ENCODE measurements around the gene MACO1. TPM values are rescaled to one million over a fixed set of nuclear protein-coding genes. Genes with fewer than 3 reads are reported as not detected.

Gene MACO1
- total and polyA plus RNA-seq, 9 of the 15 experiments (the other 6 are each of a cell fraction or from before 2014, with no cell fraction given) = 4.6 to 28.4 (median 21.7) TPM

DNA sequence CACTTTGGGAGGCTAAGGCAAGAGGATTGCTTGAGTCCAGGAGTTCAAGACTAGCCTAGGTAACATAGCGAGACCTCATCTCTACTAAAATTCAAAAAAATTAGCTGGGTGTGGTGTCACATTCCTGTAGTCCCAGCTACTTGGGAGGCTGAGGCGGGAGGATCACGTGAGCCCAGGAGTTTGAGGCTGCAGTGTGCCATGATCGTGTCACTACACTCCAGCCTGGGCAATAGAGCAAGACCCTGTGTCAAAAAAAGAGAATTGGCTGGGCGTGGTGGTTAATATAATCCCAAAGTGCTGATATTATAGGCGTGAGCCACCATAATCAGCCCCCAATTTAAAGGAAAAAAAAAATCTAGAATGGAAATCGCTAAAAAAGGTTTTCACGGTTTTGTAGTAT, 7.0 kb downstream of the MACO1 start:
- Histone ChIP-seq H3K9me3 (replicated peaks; ENCODE audit: control insufficient read depth, insufficient read depth, low read depth, low read length) (no peaks in the 10 kb centered on the region), H3K27me3 (ENCODE audit: control insufficient read depth in 2 of 2, insufficient read depth in 2 of 2, low read length in 2 of 2) (no peaks in the 10 kb centered on the region), H3K9ac (ENCODE audit: insufficient read depth in 1 of 2, low read depth in 2 of 2, low read length in 2 of 2) (no peak overlapping the region), H3K9me1 (ENCODE audit: control insufficient read depth, insufficient read depth, low read length) (no peaks in the 10 kb centered on the region), H3K4me2 (ENCODE audit: insufficient read depth, low read length) (no peak overlapping the region), H3K79me2 (ENCODE audit: control insufficient read depth, insufficient read depth, low read length) (peaks cover 97% of the 10 kb centered on the region), H3K4me1 (replicated peaks in 1 of 2; ENCODE audit: control insufficient read depth in 2 of 2, insufficient read depth in 2 of 2, low read length in 2 of 2) (peaks cover 0 to 51% of the 10 kb centered on the region in 2 experiments), H3K27ac (ENCODE audit: extremely low read depth, low read depth, low read length) (no peak overlapping the region), H3K36me3 (ENCODE audit: control insufficient read depth, insufficient read depth, low read length) (peaks cover 34% of the 10 kb centered on the region), H4K20me1 (replicated peaks; ENCODE audit: control insufficient read depth, insufficient read depth, low read length) (0 out of 2 replicates have a peak, but pooled peaks cover 9% of the 10 kb centered on the region), H3K4me3 (no peak overlapping the region), H2AFZ (ENCODE audit: low read depth, low read length) (no peak overlapping the region)
- BruUV-seq (replicated peaks) = no TSS peak
- in situ Hi-C loops (cut with MboI) (no loop called here), intact Hi-C loops (cut with micrococcal nuclease) (loop anchor here (10.0 kb wide), 1 partner anchor 153 kb away; no protein-coding TSS in a partner anchor)
- FAIRE-seq (no peak), DNase-seq (ENCODE audit: extremely low read depth in 1 of 4, low spot score in 3 of 4) (no peak), ATAC-seq (no peak)
- WGBS (ENCODE audit: insufficient coverage, low coverage, missing lambda C conversion rate) = 95% methylated on average over 8 of the region's 8 CpGs
- ChIA-PET POLR2A (interaction anchor here (2.0 kb wide), 1 partner anchor 13 kb away, joined by 6 read pairs; no protein-coding TSS in a partner anchor), CTCF (ENCODE audit: low intra/inter-chr PET ratio) (no interaction called here)
- TF ChIP-seq, protein P1, sequence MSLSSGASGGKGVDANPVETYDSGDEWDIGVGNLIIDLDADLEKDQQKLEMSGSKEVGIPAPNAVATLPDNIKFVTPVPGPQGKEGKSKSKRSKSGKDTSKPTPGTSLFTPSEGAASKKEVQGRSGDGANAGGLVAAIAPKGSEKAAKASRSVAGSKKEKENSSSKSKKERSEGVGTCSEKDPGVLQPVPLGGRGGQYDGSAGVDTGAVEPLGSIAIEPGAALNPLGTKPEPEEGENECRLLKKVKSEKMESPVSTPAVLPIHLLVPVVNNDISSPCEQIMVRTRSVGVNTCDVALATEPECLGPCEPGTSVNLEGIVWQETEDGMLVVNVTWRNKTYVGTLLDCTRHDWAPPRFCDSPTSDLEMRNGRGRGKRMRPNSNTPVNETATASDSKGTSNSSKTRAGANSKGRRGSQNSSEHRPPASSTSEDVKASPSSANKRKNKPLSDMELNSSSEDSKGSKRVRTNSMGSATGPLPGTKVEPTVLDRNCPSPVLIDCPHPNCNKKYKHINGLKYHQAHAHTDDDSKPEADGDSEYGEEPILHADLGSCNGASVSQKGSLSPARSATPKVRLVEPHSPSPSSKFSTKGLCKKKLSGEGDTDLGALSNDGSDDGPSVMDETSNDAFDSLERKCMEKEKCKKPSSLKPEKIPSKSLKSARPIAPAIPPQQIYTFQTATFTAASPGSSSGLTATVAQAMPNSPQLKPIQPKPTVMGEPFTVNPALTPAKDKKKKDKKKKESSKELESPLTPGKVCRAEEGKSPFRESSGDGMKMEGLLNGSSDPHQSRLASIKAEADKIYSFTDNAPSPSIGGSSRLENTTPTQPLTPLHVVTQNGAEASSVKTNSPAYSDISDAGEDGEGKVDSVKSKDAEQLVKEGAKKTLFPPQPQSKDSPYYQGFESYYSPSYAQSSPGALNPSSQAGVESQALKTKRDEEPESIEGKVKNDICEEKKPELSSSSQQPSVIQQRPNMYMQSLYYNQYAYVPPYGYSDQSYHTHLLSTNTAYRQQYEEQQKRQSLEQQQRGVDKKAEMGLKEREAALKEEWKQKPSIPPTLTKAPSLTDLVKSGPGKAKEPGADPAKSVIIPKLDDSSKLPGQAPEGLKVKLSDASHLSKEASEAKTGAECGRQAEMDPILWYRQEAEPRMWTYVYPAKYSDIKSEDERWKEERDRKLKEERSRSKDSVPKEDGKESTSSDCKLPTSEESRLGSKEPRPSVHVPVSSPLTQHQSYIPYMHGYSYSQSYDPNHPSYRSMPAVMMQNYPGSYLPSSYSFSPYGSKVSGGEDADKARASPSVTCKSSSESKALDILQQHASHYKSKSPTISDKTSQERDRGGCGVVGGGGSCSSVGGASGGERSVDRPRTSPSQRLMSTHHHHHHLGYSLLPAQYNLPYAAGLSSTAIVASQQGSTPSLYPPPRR (CRISPR knock-in tag; IDR thresholded peaks at IDR 0.05; ENCODE audit: borderline replicate concordance) = no peak
- peak; percentile 55 for TF ChIP-seq ZNF121 (CRISPR knock-in tag; conservative IDR thresholded peaks at IDR 0.05)
- TF ChIP-seq MTF1 (CRISPR knock-in tag; IDR thresholded peaks at IDR 0.05; ENCODE audit: borderline replicate concordance) = 0 out of 2 replicates have a peak, but pooled peaks have one; percentile 61

Measured in K562 (cell line).